GM06990 (cell line): ENCODE results near the gene KIAA0930.

Experiments used
- DNase-seq: peaks from one replicate; pipeline ENCODE4 v3.0.0-alpha.2; 2011; ENCODE audit not compliant: insufficient read length; ENCODE audit errors: extremely low read depth
- H3K27me3 ChIP-seq: replicated peaks from 2 replicates; pipeline ENCODE4 v1.6.0; 2011; ENCODE audit warnings: low read length; ENCODE audit not compliant: control insufficient read depth, insufficient read depth
- H3K36me3 ChIP-seq: 2 replicates; pipeline ENCODE4 v1.5.1; 2011; ENCODE audit warnings: low read length; ENCODE audit not compliant: control insufficient read depth, insufficient read depth
- H3K4me3 ChIP-seq: replicated peaks from 2 replicates; pipeline ENCODE4 v1.5.1; 2011; ENCODE audit warnings: low read depth, mild to moderate bottlenecking, control low read depth, low read length
- CTCF ChIP-seq: IDR thresholded peaks from 2 replicates; pipeline ENCODE4 v1.5.1; 2011; ENCODE audit warnings: low read length, control low read depth, mild to moderate bottlenecking, inconsistent platforms; ENCODE audit not compliant: insufficient read depth, poor library complexity, severe bottlenecking

The KIAA0930 gene

GRCh38 chr22:45154383-45154782 lies 86.3 kb downstream of the KIAA0930 start:
- Histone ChIP-seq H3K36me3 (peaks cover 6% of the 10 kb centered on the region), H3K27me3 (no peaks in the 10 kb centered on the region), H3K4me3 (no peak overlapping the region)
- no peak for TF ChIP-seq CTCF
- DNase-seq: no peak

GRCh38 chr22:45151503-45151902 lies 89.2 kb downstream of the KIAA0930 start:
- no peak for TF ChIP-seq CTCF
- Histone ChIP-seq H3K4me3 (no peak overlapping the region), H3K27me3 (no peaks in the 10 kb centered on the region), H3K36me3 (no peaks in the 10 kb centered on the region; the same call in 1 of the 2 replicates)
- no peak for DNase-seq

GRCh38 chr22:45150139-45150538 lies 90.6 kb downstream of the KIAA0930 start:
- no peak overlapping the region for H3K4me3 ChIP-seq
- no peak for TF ChIP-seq CTCF
- DNase-seq: no peak
- H3K27me3 ChIP-seq: no peaks in the 10 kb centered on the region
- no peaks in the 10 kb centered on the region for H3K36me3 ChIP-seq

GRCh38 chr22:45149671-45150070 lies 91.0 kb downstream of the KIAA0930 start:
- no peak for DNase-seq
- Histone ChIP-seq H3K4me3 (no peak overlapping the region), H3K27me3 (no peaks in the 10 kb centered on the region), H3K36me3 (no peaks in the 10 kb centered on the region)
- TF ChIP-seq CTCF: no peak

GRCh38 chr22:45144916-45145315 lies 95.8 kb downstream of the KIAA0930 start:
- no peak for DNase-seq
- TF ChIP-seq CTCF: no peak
- H3K27me3 ChIP-seq: no peaks in the 10 kb centered on the region
- H3K36me3 ChIP-seq: no peaks in the 10 kb centered on the region
- no peak overlapping the region for H3K4me3 ChIP-seq

GRCh38 chr22:45142376-45142775 lies 98.3 kb downstream of the KIAA0930 start:
- Histone ChIP-seq H3K27me3 (no peaks in the 10 kb centered on the region), H3K36me3 (no peaks in the 10 kb centered on the region), H3K4me3 (no peak overlapping the region)
- DNase-seq: no peak
- TF ChIP-seq CTCF: no peak
